Cardiac fibroblast (primary cell): ENCODE results near the gene SRSF11.
A peak's percentile ranks its signal among the peaks of the same experiment; 100 is the strongest.
"Not testable (repeated sequence)": the region's sequence is repeated elsewhere in the genome, so short reads cannot be mapped to it uniquely, and the experiment has no call there.

Experiments
- DNase-seq, 2 donors: peaks; one replicate each; pipeline versions ENCODE4 v3.0.0 to v3.0.0-alpha.2; 2010; ENCODE audit warnings: low read depth in 2 of 2
- H3K4me3 ChIP-seq, 2 donors: replicated peaks in 1 of 2; 1 replicate in 1 of 2; 2 replicates in 1 of 2; pipeline ENCODE4 v1.5.1; 2011; ENCODE audit warnings: low read depth in 2 of 2, low read length in 2 of 2, mild to moderate bottlenecking in 2 of 2, moderate library complexity in 1 of 2
- TF ChIP-seq, protein P1 (sequence below): IDR thresholded peaks from one replicate; pipeline ENCODE4 v1.5.1; 2011; ENCODE audit warnings: low read depth, mild to moderate bottlenecking, low read length, inconsistent platforms

The SRSF11 gene

GRCh38 chr1:70221238-70222121, at the start of gene SRSF11:
Gene SRSF11, plus strand, starts transcription at chr1:70221380. Its CDS starts 257 bp downstream, at chr1:70221637.
- peak within 1 kb of the TSS; percentile 67 to 81 for H3K4me3 ChIP-seq
- DNase-seq, result peak; percentile 95 to 96

GRCh38 chr1:70171512-70171911, 49.7 kb upstream of the SRSF11 start:
- no peak for DNase-seq
- no peak overlapping the region for H3K4me3 ChIP-seq
- TF ChIP-seq, protein P1, sequence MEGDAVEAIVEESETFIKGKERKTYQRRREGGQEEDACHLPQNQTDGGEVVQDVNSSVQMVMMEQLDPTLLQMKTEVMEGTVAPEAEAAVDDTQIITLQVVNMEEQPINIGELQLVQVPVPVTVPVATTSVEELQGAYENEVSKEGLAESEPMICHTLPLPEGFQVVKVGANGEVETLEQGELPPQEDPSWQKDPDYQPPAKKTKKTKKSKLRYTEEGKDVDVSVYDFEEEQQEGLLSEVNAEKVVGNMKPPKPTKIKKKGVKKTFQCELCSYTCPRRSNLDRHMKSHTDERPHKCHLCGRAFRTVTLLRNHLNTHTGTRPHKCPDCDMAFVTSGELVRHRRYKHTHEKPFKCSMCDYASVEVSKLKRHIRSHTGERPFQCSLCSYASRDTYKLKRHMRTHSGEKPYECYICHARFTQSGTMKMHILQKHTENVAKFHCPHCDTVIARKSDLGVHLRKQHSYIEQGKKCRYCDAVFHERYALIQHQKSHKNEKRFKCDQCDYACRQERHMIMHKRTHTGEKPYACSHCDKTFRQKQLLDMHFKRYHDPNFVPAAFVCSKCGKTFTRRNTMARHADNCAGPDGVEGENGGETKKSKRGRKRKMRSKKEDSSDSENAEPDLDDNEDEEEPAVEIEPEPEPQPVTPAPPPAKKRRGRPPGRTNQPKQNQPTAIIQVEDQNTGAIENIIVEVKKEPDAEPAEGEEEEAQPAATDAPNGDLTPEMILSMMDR, result no peak

More at GRCh38 chr1:70221238-70222121, at the start of gene SRSF11:
- TF ChIP-seq, protein P1, result peak; percentile 8

GRCh38 chr1:70185181-70185580, 36.0 kb upstream of the SRSF11 start:
- not testable (repeated sequence) for DNase-seq

GRCh38 chr1:70188522-70188921, 32.7 kb upstream of the SRSF11 start:
- TF ChIP-seq, protein P1, result no peak

More at GRCh38 chr1:70185181-70185580, 36.0 kb upstream of the SRSF11 start:
- H3K4me3 ChIP-seq, result not testable (repeated sequence)

GRCh38 chr1:70190180-70190579, 31.0 kb upstream of the SRSF11 start:
- DNase-seq, result no peak
- H3K4me3 ChIP-seq, result no peak overlapping the region
- TF ChIP-seq, protein P1, result no peak

More at GRCh38 chr1:70188522-70188921, 32.7 kb upstream of the SRSF11 start:
- no peak overlapping the region for H3K4me3 ChIP-seq
- DNase-seq, result no peak

DNA sequence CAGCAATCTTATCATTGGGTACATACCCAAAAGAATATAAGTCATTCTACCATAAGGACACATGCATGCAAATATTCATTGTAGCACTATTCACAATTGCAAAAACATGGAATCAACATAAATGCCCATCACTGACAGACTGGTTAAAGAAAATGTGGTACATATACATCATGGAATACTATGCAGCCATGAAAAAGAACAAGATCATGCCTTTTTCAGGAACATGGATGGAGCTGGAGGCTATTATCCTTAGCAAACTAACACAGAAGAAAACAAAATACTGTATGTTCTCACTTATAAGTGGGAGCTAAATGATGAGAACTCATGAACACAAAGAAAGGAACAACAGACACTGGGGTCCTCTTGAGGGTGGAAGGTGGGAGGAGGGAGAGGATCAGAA, 28.7 kb upstream of the SRSF11 start:
- DNase-seq, H3K4me3 ChIP-seq: not testable (repeated sequence)

- DNase-seq, result no peak
- H3K4me3 ChIP-seq, result no peak overlapping the region
- TF ChIP-seq, protein P1, result no peak
These were observed 26.6 kb upstream of the SRSF11 start for GRCh38 chr1:70194601-70195000.
